GM12873 (cell line): Measurements from ENCODE around the gene CSTPP1.

Experiments used
- TF ChIP-seq, protein P1 (sequence below): IDR thresholded peaks from 2 replicates; pipeline ENCODE4 v1.5.1; 2012; ENCODE audit warnings: low read depth, mild to moderate bottlenecking, moderate library complexity, low read length, control low read depth; ENCODE audit not compliant: insufficient read depth; ENCODE audit errors: missing control alignments

Gene CSTPP1

DNA sequence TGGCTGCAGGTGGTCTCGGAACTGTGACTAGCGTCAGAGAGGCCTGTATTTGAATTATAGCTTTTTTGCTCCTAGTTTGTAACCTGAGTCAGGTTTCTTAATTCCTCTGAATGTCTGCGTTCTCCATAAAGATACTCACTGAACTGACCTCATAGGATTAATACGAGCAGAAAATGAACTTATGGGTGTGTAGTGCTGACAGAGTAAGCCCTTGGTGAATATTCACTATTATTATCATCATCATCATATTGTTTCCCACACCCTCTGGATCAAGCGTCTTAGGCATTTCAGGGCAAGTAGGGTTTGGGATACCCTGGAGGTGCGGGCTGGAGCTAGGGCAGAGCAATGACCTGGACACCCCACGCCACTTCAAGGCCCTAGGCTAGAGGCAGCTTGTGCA is 211.1 kb downstream of the CSTPP1 start:
- TF ChIP-seq, protein P1, sequence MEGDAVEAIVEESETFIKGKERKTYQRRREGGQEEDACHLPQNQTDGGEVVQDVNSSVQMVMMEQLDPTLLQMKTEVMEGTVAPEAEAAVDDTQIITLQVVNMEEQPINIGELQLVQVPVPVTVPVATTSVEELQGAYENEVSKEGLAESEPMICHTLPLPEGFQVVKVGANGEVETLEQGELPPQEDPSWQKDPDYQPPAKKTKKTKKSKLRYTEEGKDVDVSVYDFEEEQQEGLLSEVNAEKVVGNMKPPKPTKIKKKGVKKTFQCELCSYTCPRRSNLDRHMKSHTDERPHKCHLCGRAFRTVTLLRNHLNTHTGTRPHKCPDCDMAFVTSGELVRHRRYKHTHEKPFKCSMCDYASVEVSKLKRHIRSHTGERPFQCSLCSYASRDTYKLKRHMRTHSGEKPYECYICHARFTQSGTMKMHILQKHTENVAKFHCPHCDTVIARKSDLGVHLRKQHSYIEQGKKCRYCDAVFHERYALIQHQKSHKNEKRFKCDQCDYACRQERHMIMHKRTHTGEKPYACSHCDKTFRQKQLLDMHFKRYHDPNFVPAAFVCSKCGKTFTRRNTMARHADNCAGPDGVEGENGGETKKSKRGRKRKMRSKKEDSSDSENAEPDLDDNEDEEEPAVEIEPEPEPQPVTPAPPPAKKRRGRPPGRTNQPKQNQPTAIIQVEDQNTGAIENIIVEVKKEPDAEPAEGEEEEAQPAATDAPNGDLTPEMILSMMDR = no peak

DNA sequence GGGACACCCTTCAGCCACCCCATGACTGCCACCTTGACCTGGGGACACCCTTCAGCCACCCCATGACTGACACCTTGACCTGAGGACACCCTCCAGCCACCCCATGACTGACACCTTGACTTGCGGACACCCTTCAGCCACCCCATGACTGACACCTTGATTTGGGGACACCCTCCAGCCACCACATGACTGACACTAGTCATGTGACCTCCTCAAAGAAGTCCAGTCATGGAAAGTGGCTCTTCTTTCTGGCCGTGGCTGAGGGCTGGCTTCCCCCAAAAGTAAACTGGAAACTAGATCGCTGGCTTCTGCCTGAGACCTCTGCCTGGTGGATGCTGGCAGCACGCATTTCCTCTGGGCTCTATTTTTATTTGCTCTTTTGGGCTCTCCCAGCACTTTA is 211.7 kb downstream of the CSTPP1 start:
- TF ChIP-seq, protein P1 = no peak

DNA sequence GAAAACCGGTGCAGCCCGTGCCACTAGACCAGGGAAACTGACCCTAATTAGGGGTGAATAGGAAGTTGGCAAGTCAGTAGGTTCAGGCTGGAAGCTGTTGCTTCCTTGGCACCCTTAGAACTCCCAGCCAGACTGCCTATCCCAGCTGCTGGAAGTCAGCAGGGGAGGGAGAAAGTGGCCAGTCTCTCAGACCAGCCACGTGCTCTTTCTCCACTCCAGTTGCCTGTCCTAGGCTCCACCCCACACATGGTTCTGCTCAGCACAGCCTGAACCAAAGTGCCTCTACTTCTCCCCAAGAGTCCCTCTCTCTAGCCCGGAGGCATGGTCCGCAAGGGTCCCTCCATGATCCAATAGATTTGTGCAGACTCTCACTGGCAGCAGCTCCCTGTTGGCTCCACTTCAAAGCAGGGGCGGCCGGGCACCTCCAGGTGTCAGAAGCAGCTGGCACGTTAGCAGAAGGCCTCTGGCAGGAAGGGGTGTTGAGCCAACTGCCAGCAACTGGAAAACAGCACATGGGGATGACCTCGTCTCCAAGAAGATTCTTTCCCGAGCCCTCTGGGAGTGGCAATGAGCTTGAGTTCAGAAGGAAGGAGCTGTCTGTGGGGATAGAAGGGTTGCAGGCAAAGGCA is 212.5 kb downstream of the CSTPP1 start:
- TF ChIP-seq, protein P1 = no peak

DNA sequence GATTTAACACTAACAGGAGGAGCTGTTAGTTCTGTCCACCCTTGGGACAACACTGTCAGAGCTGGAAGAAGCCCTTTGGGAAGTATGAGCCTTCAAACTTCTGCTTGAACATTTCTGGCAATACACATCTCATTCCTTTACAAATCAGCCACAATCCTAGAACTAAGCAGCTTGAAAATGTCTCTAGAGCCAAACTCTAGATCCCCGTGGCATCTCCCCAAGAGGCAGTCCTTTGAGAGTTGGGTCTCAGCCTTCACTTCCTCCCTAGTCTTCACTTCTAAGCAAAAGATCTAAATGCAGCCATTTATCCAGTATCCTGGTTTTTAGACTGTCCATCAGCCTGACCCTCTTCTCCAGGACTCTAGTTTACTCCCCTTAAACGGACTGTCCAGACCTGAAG is 213.2 kb downstream of the CSTPP1 start:
- TF ChIP-seq, protein P1 = no peak

DNA sequence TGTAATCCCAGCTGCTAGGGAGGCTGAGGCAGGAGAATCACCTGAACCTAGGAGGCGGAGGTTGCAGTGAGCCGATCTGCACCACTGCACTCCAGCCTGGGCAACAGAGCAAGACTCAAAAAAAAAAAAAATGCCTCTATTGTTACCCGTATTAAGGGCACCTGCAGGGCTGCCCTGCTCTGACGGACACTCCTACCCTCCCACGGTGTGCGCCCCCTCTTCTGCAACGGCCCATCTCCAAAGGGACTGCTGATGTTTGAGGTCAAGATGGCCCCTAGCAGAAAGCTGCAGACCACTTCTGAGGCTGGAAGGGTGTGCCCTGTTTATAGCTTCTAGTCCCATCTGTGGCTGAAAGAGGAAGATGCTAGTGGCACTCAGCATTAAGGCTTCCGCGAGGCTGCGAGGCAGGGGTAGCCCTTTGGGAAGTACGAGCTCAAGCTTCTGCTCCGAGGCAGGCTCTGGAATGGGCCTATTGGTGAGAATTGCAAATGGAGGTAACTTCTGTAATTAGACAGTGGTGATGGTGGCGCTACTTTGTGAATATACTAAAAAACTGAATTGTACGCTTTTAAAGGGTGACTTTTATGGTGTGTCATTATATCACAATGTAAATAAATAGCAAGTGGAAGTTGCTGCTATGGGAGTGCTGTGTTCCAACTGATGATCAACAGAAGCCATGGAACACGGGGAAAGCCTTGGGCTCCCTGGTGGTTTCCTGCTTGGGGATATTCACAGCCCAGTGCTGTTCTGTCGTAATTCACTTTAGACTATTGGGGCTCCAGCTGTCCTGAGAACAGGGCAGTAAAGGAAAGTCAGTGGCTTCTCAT is 215.8 kb downstream of the CSTPP1 start:
- TF ChIP-seq, protein P1 = no peak

DNA sequence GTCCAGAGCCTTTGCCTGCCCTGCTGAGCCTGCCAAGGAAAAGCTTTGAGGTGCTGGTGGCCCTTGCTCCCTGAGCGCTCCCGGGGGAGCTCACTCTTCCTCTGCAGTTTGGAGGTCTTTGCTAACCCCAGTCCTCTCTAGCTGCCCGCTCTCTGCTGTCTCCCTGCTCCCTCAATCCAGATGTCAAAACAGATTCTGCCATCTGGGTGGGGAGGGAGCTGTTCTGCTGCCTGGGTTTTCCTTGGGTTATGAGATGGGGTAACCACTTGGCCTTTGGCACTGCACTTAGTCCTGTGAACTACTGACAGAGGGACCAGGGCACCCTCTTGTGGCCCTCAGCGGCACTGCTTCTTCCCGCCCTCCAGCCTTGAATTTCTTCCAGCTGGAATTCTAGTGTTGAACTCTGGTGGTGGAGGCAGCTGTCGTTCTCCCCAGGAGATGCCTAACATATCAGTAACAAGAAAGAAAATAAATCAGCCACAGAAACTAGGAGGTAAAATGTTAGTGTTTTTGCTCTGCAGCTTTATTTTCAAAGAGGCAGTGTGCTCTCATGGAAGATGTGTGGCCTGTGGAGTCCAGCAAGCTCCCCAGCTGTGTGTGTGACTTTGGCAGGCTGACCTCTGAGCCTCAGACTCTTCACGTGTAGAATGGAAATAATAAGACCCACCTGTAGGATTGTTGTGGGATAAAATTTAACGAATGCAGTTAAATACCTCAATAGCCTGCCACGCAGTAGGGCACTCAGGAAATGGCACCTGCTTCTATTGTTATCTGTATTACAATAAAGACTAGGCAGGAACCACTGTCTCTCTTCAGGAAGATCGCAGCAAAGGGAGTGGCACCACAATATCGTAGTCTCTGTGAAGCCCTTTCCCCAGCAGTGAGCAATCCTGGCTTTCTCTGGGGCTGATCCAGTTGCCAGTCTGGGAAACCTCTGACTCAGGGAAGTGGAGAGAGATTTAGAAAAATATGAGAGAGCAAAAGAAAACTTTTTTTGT is 216.7 kb downstream of the CSTPP1 start:
- TF ChIP-seq, protein P1 = peak; percentile 99
